ENCODE results near the gene DSCAML1. TPM values are rescaled to one million over a fixed set of nuclear protein-coding genes. Genes with fewer than 3 reads are reported as not detected.

DSCAML1 gene
- total RNA-seq, 1 donor from 2014 or later: 0.95 TPM

DNA sequence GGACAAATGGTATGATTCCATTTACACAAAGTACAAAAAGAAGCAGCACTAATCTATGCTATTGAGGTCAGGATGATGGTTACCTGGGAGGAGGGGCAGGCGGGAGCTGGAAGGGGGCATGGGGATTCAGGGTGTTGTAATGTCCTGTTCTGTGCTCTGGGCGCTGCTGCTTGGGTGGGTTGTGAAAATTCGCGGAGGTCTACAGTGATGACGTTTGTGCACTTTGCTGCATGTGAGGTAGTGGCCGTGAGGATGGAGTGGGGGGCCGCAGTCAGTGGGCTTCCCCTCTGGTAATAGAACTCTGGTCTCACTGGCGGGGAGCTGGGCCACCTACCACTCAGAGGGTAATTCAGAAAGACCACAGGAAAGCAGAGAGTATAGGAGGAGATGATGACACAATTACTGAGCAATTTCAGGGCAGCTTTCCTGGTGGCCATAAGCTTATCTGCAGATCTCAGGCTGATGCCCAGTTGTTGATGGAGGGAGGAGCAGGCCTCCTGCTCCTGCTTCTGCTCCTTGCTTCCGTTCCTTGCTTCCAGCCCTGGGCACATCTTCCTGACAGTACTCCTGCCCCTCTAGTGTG, 347.8 kb downstream of the DSCAML1 start:
- peaks cover 9% of the 10 kb centered on the region for H3K27me3 ChIP-seq (ENCODE audit: low read depth)
- no peak overlapping the region for H3K27ac ChIP-seq
- H3K9me3 ChIP-seq: peaks cover 6% of the 10 kb centered on the region
- no peak for ATAC-seq
- intact Hi-C loops (cut with DNase I): no loop called here
- H3K4me3 ChIP-seq: no peak overlapping the region
- no peak for DNase-seq
- H3K4me1 ChIP-seq: no peaks in the 10 kb centered on the region
- TF ChIP-seq, protein P1, sequence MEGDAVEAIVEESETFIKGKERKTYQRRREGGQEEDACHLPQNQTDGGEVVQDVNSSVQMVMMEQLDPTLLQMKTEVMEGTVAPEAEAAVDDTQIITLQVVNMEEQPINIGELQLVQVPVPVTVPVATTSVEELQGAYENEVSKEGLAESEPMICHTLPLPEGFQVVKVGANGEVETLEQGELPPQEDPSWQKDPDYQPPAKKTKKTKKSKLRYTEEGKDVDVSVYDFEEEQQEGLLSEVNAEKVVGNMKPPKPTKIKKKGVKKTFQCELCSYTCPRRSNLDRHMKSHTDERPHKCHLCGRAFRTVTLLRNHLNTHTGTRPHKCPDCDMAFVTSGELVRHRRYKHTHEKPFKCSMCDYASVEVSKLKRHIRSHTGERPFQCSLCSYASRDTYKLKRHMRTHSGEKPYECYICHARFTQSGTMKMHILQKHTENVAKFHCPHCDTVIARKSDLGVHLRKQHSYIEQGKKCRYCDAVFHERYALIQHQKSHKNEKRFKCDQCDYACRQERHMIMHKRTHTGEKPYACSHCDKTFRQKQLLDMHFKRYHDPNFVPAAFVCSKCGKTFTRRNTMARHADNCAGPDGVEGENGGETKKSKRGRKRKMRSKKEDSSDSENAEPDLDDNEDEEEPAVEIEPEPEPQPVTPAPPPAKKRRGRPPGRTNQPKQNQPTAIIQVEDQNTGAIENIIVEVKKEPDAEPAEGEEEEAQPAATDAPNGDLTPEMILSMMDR (IDR thresholded peaks at IDR 0.05): no peak
- no peaks in the 10 kb centered on the region for H3K36me3 ChIP-seq

DNA sequence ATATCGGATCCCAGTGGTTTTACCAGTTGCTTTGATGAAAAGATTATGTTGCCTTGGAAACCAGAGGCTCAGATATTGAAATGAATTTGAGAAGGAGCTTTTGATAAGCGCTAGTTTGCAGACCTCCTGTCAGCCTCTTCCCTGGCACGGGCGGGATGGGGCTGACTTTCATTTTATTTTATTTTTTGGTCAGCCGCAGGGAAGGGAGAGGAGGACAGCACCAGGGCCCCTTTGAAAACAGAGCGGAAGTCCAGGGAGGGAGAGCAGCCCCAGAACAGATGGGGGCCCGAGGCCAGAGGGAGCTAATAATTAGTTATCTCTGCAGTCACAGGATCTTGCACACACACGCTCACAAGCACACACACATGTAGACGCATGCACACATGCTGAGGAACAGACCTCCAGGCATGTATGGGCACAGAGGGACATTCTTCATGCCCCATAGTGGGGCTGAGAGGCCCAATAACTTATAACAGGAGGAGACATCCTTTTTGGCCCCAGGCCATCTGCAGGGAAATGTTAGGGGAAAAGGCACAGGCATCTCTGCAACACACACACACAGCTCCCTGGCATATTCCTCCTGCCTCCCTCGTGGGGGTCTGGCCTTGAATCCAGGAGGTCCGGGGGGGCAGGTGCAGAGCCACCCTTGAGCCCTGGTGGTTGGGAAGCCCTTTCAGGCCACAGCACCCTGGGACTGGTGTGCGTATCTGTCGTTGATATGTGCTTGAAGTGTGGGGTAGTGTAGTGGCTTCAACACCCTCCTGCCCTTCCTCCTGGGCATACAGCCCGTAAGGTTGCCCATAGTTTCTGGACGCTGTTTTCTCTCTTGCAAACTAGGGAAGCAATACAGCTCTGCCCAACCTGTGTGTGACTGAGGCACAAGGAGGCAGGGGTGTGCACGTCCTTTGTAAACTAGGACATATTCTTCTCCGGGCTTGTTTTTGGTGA, 352.0 kb downstream of the DSCAML1 start:
- Histone ChIP-seq H3K36me3 (no peaks in the 10 kb centered on the region), H3K4me1 (no peaks in the 10 kb centered on the region), H3K27me3 (ENCODE audit: low read depth) (peaks cover 17% of the 10 kb centered on the region), H3K4me3 (no peak overlapping the region), H3K27ac (no peak overlapping the region), H3K9me3 (no peaks in the 10 kb centered on the region)
- DNase-seq: no peak
- TF ChIP-seq, protein P1 (IDR thresholded peaks at IDR 0.05): no peak
- no peak for ATAC-seq
- intact Hi-C loops (cut with DNase I): no loop called here

DNA sequence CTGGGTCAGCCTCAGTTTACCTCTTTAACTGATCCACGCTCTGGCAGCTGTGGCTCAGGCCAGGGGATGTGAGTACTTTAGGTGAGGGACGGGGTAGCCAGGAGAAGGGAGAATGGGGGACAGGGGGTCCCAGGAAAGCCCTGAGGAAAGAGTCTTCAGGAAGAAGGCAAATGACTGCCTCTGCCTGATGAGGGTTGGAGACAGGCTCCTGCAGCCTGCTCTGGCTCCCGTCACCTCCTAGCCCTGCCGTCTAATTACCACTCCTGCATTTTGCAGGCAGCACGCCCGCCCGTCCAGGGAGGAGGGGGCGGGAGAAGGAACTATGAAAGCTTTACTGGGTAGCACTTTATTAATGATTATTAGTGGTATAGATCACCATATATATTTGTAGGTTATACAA, 352.8 kb downstream of the DSCAML1 start:
- Histone ChIP-seq H3K9me3 (no peaks in the 10 kb centered on the region), H3K27me3 (ENCODE audit: low read depth) (peaks cover 17% of the 10 kb centered on the region), H3K36me3 (no peaks in the 10 kb centered on the region), H3K4me3 (no peak overlapping the region), H3K27ac (no peak overlapping the region), H3K4me1 (no peaks in the 10 kb centered on the region)
- intact Hi-C loops (cut with DNase I): no loop called here
- DNase-seq: no peak
- no peak for ATAC-seq
- TF ChIP-seq, protein P1 (IDR thresholded peaks at IDR 0.05): no peak

DNA sequence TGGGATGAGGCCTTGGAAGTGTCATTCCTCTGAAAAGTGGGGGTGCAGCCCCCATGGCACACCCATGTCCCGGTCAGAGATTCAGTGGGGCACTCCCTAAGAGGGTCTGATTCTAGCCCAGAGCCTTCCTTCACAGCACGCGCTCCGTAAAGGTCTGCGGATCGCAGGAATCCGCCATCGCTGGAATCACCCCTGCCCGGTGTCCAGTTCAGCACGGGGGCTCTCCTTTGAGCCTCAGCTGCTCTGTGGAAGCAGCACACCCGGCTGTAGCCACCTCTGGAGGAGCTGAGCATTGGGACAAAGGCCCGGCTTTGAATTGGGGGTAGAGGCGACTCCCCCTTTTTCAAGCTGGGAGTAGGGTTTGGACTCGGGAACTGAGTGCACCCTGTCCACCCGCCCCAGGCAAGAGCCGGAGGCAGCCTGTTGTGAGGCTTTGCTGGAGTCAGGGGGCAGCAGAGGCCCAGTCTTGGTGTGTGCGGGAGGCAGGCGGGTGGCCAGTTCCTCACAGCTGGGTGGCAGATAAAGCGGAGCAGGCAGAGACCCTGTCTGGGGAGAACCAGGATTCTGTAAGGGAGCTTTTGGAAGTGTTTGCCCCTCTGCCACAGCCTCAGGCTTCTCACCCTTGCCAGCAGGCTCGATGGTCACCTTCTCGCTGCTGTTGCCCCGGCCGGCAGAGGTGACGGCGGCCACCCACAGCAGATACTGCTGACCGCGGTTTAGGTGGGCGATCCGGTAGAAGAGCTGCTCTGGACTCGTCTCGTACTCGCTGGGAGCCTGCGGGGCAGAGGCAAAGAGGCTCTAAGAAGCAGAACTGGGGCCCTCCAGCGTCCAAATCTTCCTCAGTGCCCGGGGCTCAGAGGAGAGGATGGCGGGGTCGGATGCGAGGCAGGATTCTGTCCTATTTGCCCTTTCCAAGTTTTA, 353.5 kb downstream of the DSCAML1 start:
- Histone ChIP-seq H3K36me3 (no peaks in the 10 kb centered on the region), H3K4me3 (no peak overlapping the region), H3K27ac (no peak overlapping the region), H3K9me3 (no peaks in the 10 kb centered on the region), H3K4me1 (no peaks in the 10 kb centered on the region), H3K27me3 (ENCODE audit: low read depth) (peaks cover 17% of the 10 kb centered on the region)
- no peak for DNase-seq
- peak; percentile 83 to 87 for ATAC-seq
- TF ChIP-seq, protein P1 (IDR thresholded peaks at IDR 0.05): peak; percentile 55
- intact Hi-C loops (cut with DNase I): no loop called here

DNA sequence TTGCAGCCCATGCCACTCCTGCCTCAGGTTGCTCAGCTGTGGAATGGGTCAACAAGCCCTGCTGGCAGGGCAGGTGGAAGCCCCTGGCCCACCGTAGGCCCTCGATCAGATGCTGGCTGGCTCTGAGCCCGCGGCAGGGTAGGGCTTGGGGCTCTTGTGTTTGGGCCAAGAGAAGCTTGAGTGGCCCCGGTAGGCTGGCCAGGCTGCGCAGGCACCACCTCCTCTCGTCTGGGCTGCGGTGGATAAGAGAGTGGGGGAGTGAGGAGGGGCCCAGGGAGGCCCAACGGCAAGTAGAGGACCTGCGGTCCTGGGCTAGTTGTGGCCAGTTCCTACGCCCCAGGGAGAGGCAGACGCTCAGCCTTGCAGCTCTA, 354.2 kb downstream of the DSCAML1 start:
- TF ChIP-seq, protein P1 (IDR thresholded peaks at IDR 0.05): no peak
- ATAC-seq (peak in 1 of 2 donors; percentile 11), DNase-seq (no peak)
- intact Hi-C loops (cut with DNase I): no loop called here
- Histone ChIP-seq H3K4me1 (no peaks in the 10 kb centered on the region), H3K9me3 (no peaks in the 10 kb centered on the region), H3K27ac (no peak overlapping the region), H3K4me3 (no peak overlapping the region), H3K36me3 (no peaks in the 10 kb centered on the region), H3K27me3 (ENCODE audit: low read depth) (peaks cover 17% of the 10 kb centered on the region)

Data from lower lobe of right lung (tissue), 2 donors.